Limb (tissue), 2 donors: ENCODE measurements around the gene SLC7A7.
A peak's percentile ranks its signal among the peaks of the same experiment; 100 is the strongest.
"Not testable (repeated sequence)": the region's sequence is repeated elsewhere in the genome, so short reads cannot be mapped to it uniquely, and the experiment has no call there.

Experiments used
- DNase-seq, 2 donors: peaks; one replicate each; pipeline ENCODE4 v3.0.0-alpha.2; 2016; ENCODE audit errors: extremely low spot score in 2 of 2

SLC7A7 gene

DNA sequence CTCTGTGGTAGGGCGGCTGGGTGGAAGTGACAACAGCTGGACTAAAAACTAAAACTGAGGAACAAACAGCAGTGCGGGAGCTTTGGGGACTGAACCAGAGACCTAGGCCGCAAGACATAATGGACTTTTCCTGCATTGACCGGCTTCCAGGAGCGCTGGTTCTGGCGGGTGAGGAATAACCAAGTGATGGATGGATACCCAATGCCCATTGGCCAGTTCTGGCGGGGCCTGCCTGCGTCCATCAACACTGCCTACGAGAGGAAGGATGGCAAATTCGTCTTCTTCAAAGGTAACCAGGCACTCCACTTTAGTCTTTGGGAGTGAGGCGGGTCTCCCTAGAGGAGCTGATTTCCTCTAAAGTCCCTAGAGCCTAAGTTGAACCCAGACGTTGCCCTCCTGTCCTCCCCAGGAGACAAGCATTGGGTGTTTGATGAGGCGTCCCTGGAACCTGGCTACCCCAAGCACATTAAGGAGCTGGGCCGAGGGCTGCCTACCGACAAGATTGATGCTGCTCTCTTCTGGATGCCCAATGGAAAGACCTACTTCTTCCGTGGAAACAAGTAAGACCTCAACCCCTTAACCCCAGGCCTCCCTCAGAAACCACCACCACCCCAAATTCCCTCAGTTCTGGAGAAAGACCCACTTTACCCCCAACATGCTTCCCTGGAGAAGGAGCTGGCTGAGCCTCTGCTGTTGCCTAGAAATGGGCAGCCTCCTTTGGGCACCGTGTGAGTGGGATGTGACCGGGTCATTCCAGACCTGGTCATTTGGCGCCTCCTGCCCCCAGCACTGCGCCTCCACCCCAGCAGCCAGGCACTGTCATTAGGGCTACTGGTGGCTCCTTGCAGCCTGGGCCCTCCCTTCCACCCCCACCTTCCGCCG lies 29.2 kb upstream of the SLC7A7 start:
- no peak for DNase-seq

- DNase-seq: no peak
Observed at GRCh38 chr14:22843123-22843925, 28.1 kb upstream of the SLC7A7 start.

GRCh38 chr14:22842211-22843122 lies 27.2 kb upstream of the SLC7A7 start:
- no peak for DNase-seq

GRCh38 chr14:22841769-22842168 lies 26.5 kb upstream of the SLC7A7 start:
- DNase-seq: no peak

DNA sequence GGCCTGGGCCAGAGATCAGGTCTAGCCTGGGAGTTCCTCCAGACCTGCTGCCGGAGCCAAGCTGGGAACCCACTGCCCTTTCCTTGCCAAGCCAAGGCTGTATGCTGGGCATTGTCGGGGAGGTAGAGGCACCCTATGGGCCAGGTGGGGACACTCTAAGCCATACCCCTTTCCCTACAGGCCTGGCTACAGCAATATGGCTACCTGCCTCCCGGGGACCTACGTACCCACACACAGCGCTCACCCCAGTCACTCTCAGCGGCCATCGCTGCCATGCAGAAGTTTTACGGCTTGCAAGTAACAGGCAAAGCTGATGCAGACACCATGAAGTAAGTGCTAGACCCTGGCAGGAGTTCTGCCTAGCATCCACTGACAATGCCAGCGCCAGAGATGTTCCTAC lies 26.1 kb upstream of the SLC7A7 start:
- no peak for DNase-seq

- DNase-seq: no peak
Observed at GRCh38 chr14:22839159-22839779, 24.0 kb upstream of the SLC7A7 start.

- no peak for DNase-seq
Observed at GRCh38 chr14:22838631-22839041, 23.4 kb upstream of the SLC7A7 start.

DNA sequence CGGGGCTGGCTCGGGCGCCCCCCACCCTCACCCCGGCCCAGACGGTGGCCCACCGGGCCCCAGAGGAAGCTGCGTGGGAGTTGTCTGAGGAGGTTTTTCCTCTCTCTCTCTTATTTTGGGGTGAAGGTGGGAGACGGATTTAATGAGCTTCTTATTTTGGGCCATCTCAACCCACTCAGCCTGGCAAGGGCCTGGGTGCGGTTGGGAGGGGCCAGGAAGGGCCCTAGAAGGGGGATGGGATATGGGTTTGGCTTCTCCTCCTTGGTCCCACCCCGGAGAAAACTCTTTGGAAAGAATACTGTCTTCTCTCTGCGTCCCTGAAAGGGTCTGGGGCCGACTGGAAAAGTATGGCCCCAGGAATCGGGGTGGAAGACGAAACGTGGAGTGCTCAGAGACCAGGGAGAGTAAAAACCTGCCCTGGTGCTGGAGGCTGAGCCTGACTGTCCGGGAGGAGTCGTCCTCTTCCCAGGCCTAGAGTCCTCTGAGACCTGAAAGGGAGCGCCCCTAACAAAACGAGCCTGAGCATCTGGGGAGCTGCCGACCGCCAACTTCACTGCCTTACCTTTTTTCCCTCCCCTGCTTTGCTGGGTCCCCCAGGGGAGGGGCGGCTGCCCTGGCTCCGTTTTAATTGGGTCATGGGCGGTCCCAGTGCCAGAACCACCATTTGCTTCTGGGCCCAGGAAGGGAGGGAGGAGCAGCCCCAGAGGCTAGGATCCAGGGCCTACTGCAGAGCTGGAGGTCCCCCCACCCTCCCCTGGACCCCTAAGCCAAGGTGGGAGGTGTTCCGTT lies 22.7 kb upstream of the SLC7A7 start:
- peak in 1 of 2 donors; percentile 58 for DNase-seq

DNA sequence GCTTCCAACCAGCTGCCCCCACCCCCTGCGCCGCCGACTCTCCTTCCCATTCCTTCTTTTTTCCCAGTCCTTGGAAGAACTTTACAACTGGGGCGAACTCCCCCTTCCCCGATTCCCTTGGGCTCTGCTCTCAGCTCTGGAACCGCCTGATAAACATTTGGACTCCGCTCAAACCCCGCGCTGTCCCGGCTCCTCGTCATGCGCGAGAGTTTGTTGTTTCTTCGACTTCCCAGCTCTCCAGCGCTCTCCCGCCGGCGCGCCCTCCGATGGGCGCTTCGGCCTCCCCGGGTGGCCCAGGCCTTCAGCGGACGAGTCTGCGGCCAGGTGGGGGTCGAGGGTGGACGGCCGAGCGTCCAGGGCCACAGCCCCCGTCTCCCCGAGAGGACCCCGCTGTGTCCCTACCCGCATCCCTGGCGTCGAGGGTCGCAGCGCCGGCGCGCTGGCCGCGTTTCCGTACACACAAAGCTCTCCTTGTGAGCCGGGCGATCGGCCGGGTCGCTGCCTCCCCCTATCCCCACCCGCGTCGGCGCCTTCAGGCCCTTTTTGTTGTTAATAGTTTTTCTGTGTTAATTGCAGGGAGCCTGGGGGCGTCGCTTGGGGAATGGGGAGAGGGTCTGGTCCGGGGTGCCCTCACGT lies 22.0 kb upstream of the SLC7A7 start:
- peak in 1 of 2 donors; percentile 79 for DNase-seq

- DNase-seq: peak; percentile 85 to 92
Observed at GRCh38 chr14:22836301-22837113, 21.3 kb upstream of the SLC7A7 start, which contains the start of gene MMP14. TSS of gene MMP14 (plus strand) at chr14:22836585. CDS start at chr14:22836818, 233 bp downstream.

- DNase-seq: no peak
Observed at GRCh38 chr14:22835505-22835904, 20.3 kb upstream of the SLC7A7 start.

DNA sequence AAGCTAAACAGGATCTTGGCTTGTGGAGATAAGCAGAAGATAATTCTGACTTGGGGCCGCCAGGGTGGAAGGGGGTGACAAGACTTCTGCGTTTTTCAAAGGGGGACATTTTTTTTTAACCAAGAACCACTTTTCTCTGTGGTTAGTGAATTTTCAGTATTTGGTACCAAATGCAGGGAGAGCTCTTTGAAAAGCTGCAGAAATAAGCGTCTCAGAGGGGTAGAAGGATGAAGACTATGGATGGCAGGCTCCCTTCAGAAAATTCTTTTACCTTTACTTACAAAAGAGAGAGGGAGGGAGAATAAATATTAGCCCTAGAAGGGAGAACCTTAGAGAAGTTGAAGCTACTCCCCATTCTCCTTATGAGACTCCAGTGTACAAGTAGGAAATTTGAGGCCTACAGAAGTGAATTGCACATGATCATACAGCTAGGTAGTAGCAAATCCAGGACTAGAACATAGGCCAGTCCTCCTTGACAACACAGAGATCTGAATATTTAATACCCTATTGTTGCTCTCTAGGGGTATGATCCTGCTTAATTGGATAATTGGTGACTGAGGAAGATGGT lies 15.3 kb upstream of the SLC7A7 start:
- DNase-seq: no peak

GRCh38 chr14:22829661-22830442 lies 14.6 kb upstream of the SLC7A7 start, which contains the start of gene MRPL52:
TSS of gene MRPL52 (plus strand) at chr14:22829887. CDS start at chr14:22829913, 26 bp downstream.
- DNase-seq: peak; percentile 91 to 96

DNA sequence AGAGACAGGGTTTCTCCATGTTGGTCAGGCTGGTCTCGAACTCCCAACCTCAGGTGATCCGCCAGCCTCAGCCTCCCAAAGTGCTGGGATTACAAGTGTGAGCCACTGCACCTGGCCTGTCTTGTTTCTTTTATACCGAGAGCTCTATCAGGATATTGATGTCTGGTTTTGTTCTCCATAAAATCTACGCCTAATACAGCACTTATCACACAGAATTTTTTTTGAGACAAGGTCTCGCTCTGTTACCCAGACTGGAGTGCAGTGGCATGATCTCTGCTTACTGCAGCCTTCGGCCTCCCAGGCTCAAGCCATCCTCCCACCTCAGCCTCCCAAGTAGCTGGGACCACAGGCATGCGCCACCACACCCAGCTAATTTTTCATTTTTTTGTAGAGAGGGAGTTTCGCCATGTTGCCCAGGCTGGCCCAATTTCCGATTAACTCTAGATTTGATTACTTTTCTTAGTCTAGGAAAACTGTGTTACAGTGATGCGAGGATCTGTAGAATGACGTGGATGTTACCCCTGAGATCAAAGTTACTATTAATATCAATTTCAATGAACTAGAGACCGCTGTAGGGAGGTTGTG lies 13.9 kb upstream of the SLC7A7 start:
- not testable (repeated sequence) for DNase-seq

GRCh38 chr14:22824711-22825359 lies 9.6 kb upstream of the SLC7A7 start:
- DNase-seq: peak in 1 of 2 donors; percentile 62

DNA sequence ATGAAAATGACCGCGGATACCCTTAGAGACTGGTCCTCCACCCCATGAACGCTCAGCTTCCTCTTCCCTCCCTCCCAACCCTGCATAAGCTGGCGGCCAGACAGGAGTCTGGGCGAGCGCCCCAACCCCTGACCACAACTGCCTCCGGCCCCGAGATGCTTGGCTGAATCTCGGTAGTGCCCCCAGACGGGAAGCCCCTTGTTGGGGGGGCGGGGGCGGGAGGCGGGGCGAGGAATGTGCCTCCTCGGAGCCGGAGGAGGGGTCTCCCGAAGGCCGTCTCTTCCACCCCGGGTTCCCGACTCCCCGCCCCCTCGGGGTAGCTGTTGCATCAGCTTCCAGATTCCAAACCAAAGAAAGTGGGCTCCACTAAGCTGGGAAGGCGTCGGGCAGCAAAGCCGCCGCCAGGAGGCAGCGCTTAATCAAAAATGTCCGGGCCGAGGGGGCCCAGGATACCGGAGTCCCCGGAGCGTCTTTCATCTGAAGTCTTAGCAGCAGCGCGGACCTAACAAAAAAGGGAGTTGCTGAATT lies 7.4 kb upstream of the SLC7A7 start:
- DNase-seq: peak; percentile 88 to 91
